LNCAP (cell line): ENCODE results near the gene CASP3.

Experiments used
- CTCF ChIP-seq: fragments of 450-650 bp; IDR thresholded peaks from 2 replicates; pipeline ENCODE4 v1.5.1; 2017; ENCODE audit warnings: mild to moderate bottlenecking

Gene CASP3

DNA sequence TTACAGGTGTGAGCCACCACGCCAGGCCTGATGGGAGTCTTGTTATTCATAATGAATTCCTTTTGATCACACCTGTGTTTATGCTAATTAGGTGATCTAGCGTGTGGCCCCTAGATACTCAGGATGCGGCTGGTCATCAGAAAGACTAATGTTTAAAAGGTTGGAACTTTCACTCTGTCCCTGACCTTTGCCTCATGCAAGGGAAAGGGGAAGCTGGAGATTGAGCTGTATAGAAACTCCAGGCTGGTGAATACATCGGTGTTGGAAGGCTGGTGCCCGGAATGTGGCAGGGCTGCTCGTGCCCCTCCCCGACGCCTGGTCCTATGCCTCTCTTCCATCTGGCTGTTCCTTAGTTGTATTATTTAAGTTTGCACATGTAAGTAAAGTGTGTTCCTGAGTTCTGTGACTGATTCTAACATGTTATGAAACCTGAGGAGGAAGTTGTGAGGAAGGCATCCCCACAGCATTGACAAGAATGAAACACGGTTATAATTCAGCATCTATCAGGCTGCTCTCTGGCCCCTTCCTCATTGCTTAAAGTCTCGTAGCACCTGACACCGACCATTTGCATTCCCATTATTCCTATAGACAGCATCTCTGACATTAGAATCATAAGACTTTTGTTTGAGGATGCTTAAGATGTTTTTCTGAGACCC is 28.9 kb downstream of the CASP3 start:
- TF ChIP-seq CTCF: no peak

GRCh38 chr4:184617600-184618196 is 31.5 kb downstream of the CASP3 start:
- no peak for TF ChIP-seq CTCF

GRCh38 chr4:184616633-184617551 is 32.4 kb downstream of the CASP3 start:
- TF ChIP-seq CTCF: no peak

- no peak for TF ChIP-seq CTCF
Observed at GRCh38 chr4:184614509-184614908, 34.7 kb downstream of the CASP3 start.

DNA sequence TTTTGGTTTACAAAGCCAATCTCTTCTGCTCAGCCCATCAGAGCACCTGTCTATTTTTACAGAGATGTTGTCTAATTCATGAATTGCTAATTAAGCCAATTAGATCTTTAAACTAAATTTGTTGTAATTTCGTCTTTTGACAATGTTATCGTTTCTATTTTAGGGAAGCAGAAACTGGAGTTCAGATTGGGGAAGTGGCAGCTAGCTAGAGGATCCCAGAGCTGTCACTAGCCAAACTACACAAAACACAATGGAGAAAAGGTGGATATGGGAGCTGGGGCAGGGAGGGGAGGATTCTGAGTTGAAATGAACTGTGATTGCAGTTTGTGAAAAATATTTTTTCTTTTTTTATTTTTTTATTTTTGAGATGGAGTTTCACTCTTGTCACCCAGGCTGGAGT is 35.8 kb downstream of the CASP3 start:
- TF ChIP-seq CTCF: no peak

DNA sequence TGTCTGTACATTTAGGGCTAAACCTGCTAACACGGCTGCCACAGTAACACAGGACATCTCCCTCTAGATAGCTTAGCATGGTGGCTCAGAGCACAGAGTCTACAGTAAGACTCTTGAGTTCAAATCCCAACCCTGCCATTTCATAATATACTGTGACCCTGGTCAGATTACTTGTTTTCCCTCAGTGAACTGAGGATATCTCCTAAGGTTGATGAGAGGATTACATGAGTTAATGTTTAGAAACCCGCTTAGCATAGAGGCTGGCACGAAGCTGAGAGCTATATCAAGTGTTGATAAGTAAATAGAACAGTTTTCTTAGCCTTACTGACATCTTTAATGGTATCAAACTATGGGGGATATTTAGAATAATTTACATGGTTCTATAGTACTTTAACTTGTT is 37.2 kb downstream of the CASP3 start:
- TF ChIP-seq CTCF: no peak

- TF ChIP-seq CTCF: no peak
Observed at GRCh38 chr4:184599492-184600135, 49.6 kb downstream of the CASP3 start.
